GM19240 (cell line): ENCODE results near the gene LRRTM4.
"Not testable (repeated sequence)": the region's sequence is repeated elsewhere in the genome, so short reads cannot be mapped to it uniquely, and the experiment has no call there.

Experiments
- DNase-seq: peaks from one replicate; pipeline ENCODE4 v3.0.0; 2011; ENCODE audit warnings: low spot score; ENCODE audit not compliant: insufficient read length

The LRRTM4 gene

DNA sequence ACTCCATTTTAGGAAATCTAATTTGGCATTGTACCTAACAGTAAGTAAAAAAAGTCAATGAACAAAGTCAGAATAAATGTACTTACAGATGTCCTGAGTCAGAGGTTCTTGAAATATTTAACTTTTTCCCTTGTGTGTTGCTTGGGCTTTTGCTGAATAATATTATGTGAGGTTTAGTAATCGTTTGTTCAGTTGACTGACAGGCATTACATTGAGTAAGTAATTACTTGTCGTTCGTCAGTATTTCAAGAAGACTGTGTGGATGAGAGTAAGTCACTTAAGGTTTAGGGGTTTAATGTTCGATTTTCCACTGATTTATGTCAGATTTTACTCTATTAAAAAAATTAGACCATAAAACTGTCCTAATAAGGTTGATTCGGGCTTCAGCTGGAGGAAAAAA, 342.9 kb downstream of the LRRTM4 start:
- DNase-seq: no peak

- DNase-seq: not testable (repeated sequence)
Measured at GRCh38 chr2:77175266-77175780, 346.9 kb downstream of the LRRTM4 start.

DNA sequence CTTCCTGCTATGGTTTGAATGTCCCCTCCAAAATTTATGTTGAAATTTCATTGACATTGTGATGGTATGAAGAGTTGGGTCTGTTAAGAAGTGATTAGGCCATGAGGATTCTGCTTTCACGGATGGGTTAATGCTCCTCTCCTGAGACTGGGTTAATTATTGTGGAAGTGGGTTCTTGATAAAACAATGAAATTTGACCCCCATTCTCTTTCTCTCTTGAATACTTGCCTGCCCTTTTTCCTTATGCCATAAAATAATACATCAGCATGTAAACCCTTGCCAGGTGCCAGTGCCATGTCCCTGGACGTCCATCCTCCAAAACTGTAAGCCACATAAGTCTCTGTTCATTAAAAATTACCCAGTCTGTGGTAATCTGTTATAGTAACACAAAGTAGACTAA, 352.8 kb downstream of the LRRTM4 start:
- no peak for DNase-seq

DNA sequence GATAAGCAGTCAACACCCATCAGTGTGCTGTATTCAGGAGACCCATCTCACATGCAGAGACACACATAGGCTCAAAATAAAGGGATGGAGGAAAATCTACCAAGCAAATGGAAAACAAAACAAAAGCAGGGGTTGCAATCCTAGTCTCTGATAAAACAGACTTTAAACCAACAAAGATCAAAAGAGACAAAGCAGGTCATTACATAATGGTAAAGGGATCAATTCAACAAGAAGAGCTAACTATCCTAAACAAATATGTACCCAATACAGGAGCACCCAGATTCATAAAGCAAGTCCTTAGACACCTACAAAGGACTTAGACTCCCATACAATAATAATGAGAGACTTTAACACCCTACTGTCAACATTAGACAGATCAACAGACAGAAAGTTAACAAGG, 358.2 kb downstream of the LRRTM4 start:
- DNase-seq: not testable (repeated sequence)

DNA sequence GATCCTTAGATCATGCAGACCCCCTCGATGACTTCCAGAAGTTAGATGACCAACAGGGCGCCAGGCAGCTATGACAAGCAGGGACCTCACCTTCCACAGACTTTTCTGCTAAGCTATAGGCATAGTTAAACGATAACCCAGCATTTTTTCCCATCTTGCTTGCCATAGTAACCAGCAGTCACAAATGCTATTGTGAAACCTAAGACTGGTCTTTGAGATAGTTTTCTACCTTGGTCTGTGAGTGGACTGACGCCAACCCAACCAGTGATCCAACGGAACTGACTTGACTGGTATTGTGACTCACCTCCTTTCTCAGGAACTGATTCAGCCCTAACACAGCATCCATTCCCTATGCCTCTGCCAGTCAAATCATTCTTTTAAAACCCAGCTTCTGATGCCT, 361.2 kb downstream of the LRRTM4 start:
- no peak for DNase-seq

- no peak for DNase-seq
Measured at GRCh38 chr2:77156599-77156998, 365.6 kb downstream of the LRRTM4 start.

DNA sequence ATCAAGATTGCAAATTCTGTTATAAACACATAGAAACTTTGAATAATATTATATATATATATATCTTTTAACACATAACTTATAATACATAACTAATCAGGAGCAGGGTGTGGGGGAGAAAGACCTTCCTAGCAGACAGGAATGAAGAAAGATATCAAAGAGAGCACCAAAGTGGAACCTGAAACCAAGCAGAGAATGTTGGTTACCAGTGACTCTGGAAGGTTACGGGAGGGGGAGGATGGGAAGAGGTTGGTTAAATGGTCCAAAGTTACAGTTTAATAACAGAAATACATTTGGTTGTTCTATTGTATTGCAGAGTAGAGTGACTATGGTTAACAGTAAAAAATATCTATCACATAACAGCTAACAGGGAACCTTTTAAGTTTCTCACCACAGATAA, 366.7 kb downstream of the LRRTM4 start:
- DNase-seq: no peak

DNA sequence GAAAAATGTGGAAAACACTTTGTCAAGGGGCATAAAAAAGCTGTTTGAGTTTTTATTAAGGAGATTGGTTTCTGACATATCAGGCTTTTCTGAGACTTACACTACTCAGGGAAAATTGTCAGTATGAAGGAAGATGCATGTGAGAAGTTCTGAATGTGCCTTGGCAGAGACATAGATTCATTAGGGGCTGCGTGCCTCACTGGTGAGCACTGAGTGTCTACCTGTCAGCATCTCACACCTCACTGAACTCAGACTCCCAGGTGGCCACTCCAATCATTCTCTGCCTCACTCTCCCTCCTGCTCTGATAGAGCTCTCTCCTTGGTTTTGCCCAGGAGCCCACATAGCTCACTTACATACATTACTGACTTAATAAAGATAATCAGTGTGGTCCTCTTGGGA, 372.6 kb downstream of the LRRTM4 start:
- no peak for DNase-seq

- DNase-seq: no peak
Measured at GRCh38 chr2:77147153-77147552, 375.0 kb downstream of the LRRTM4 start.

- no peak for DNase-seq
Measured at GRCh38 chr2:77144772-77145171, 377.4 kb downstream of the LRRTM4 start.

DNA sequence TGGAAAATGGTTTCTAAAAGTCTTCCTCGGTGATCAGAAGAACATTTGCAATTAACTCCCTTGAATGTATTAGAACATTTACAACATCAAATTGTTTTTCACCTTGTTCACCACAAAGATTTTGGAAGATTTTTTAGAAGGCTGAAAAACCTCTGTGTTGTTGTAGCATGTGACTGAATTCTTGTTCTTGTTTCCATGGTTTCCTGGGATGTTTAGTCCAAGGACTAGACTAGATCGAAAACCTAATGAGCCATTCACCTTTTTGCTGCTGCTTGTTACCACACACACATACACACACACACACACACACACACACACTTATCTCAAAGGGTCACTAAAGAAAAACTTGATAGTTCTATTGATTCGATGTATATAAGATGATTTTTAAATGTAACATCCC, 380.0 kb downstream of the LRRTM4 start:
- no peak for DNase-seq

DNA sequence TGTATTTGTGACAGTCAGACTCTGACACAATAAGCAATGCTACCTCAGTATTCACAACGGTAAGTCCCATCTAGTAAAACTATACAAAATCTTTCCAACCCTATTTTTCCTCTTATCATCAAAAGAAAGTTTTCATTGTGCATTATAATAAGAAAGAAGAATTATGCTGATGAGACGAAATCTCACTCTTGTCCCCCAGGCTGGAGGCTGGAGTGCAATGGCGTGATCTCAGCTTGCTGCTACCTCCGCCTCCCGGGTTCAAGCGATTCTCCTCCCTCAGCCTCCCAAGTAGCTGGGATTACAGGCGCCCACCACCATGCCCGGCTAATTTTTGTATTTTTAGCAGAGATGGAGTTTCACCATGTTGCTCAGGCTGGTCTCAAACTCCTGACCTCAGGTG, 393.7 kb downstream of the LRRTM4 start:
- DNase-seq: not testable (repeated sequence)

DNA sequence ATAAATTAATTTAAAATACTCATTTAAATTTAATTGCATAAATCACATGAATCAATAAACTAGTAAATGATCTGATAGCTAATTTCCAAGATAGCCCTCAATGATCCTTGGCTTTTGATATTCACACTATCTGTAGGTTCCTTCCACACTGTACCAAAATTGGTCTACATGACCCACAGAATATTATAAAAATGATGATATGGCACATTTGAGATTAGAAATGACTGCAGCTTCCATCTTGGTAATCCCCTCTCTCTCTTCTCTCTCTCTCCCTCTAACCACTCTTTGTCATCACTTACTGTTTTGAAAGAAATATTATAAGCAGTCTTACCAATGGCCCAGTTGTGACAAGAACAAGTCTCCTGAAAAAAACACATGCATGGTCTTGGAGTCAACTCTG, 394.8 kb downstream of the LRRTM4 start:
- no peak for DNase-seq

GRCh38 chr2:77121518-77121917, 400.7 kb downstream of the LRRTM4 start:
- DNase-seq: no peak

DNA sequence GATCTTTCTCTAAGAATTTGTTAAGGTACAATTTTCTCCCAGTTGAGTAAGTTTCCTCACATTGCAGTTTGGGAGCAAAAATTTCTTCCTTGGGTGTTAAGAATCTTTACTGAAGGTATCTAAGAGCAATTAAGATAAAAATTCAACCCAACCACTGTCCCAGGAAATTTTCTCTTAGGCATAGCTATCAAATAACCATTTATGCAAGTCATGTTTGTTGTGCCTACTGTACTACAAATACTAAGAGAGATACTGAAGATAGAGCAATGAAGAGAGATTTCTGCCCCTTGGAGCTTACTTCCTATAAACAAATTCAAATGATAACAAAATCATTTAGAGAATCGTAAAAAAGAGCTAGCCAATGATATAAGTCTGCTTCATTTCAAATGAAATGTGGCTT, 402.8 kb downstream of the LRRTM4 start:
- DNase-seq: no peak

GRCh38 chr2:77108915-77109314, 413.3 kb downstream of the LRRTM4 start:
- no peak for DNase-seq

DNA sequence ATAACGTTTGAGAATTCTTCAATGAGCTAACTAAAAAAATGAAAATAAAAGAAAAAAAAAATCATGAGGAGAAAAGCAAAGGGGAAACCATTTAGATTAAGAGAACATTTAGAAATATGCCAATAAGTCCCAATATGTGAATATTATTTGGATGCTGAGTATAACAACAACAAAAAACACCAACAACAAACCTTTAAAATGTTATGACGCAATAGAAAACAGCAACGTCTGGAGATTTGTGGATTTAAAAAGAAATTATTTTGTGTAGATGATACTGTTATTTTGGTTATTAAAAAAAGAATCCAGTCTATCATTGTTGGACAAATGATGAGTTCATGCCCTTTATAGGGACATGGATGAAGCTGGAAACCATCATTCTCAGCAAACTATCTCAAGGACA, 417.2 kb downstream of the LRRTM4 start:
- no peak for DNase-seq

DNA sequence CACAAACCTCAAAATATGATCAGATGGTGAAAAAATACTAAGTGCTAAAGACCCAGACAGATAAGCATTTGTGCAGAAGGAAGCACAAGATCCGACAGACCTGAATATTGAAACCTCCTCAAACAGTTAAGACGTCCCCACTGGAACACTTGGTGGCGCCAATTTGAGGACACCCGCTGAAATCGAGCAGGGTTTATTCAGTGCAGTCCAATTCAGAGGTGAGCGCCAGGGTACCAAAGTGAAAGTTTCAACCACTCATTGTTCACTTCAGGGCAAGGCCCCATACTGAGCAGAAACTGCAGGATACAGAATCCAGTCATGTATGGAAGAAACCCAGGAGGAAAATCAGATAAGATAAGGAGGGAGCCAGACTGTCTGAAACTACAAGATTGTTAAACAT, 417.6 kb downstream of the LRRTM4 start:
- DNase-seq: no peak

GRCh38 chr2:77102927-77103326, 419.2 kb downstream of the LRRTM4 start:
- DNase-seq: no peak

- no peak for DNase-seq
Measured at GRCh38 chr2:77101796-77102452, 420.3 kb downstream of the LRRTM4 start.

DNA sequence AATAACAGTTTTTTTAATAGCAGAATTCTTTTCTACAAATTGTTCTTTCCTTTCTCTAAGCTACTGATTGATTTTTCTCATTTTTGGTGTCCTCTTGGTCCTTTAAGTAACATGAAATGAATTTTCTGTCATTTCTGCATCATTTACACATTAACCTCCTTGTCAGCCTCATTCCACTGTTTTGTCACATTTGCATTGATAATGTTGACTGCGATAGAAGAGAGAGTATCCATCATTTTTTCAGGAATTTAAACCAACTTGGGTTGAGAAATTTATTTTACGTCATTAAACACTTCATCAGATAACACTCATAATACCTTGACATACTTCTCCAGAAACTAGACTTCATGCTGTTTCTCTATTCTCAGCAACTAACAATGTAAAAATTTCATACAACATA, 422.2 kb downstream of the LRRTM4 start:
- DNase-seq: no peak

DNA sequence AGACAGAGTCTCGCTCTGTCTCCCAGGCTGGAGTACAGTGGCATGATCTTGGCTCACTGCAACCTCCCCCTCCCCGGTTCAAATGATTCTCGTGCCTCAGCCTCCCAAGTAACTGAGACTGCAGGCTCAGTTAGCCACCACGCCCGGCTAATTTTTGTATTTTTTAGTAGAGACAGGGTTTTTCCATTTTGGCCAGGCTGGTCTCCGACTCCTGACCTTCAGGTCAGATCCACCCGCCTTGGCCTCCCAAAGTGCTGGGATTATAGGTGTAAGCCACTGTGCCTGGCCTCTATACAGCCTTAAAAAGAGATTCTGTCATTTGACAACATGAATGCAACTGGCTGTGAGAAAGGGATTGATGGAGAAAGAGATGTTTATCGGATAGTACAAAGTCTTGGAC, 426.7 kb downstream of the LRRTM4 start:
- DNase-seq: not testable (repeated sequence)

DNA sequence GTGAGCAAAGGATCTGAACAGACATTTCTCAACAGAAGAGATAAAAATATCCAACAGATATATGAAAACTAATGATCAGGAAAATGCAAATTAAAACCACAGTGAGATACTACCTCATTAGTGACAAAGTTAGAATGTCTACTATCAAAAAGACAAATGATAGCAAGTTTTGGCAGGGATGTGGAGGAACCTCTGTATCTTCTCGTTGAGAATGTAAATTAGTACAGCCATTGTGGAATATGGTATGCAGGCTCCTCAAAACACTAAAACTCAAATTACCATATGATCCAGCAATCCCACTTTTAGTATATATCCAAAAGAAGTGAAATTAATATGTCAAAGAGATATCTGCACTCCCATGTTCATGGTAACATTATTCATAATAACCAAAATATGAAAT, 427.1 kb downstream of the LRRTM4 start:
- DNase-seq: no peak

- not testable (repeated sequence) for DNase-seq
Measured at GRCh38 chr2:77088424-77088823, 433.8 kb downstream of the LRRTM4 start.
